ENCODE measurements around the gene ATF7.

GRCh38 chr12:53501615-53502181 lies 124.5 kb downstream of the ATF7 start:
- TF ChIP-seq ZNF274 (IDR thresholded peaks at IDR 0.05; ENCODE audit: low read length) (no peak), ZNF274 (tag by site-specific recombination; IDR thresholded peaks at IDR 0.05; ENCODE audit: borderline replicate concordance) (no peak), HOXA7 (CRISPR knock-in tag; IDR thresholded peaks at IDR 0.05; ENCODE audit: borderline replicate concordance) (no peak), ATF2 (tag by site-specific recombination; IDR thresholded peaks at IDR 0.05; ENCODE audit: low read depth) (no peak), ZNF2 (tag by site-specific recombination; IDR thresholded peaks at IDR 0.05) (no peak)

Measured in HEK293 (cell line).